Thyroid gland (tissue), 4 donors: ENCODE results near the gene MEGF10. TPM values are rescaled to one million over a fixed set of nuclear protein-coding genes. Genes with fewer than 3 reads are reported as not detected.

Experiments used
- DNase-seq, 2 donors: peaks; one replicate each; pipeline ENCODE4 v3.0.0-alpha.2; 2019
- H3K27ac ChIP-seq, 3 donors: fragments of 200-600 bp; sonication (generic); 1 replicate in 2 of 3; 2 replicates in 1 of 3; pipeline ENCODE4 v1.5.1; 2016 to 2019; ENCODE audit warnings: mild to moderate bottlenecking in 1 of 3, moderate library complexity in 1 of 3
- H3K27me3 ChIP-seq: fragments of 200-600 bp; sonication (generic); one replicate; pipeline ENCODE4 v1.5.1; 2019
- H3K36me3 ChIP-seq, 2 donors: fragments of 200-600 bp; sonication (generic); one replicate each; pipeline ENCODE4 v1.5.1; 2016 to 2019
- H3K4me1 ChIP-seq, 2 donors: fragments of 200-600 bp; sonication (generic); one replicate each; pipeline ENCODE4 v1.5.1; 2017 to 2019
- H3K4me3 ChIP-seq, 3 donors: fragments of 200-600 bp; sonication (generic); replicated peaks in 1 of 3; 1 replicate in 2 of 3; 2 replicates in 1 of 3; pipeline ENCODE4 v1.5.1; 2016; ENCODE audit warnings: mild to moderate bottlenecking in 1 of 3
- H3K9me3 ChIP-seq: fragments of 200-600 bp; sonication (generic); one replicate; pipeline ENCODE4 v1.5.1; 2017
- CTCF ChIP-seq, 6 experiments: fragments of 200-600 bp in 3 of 6; fragments of 450-650 bp in 3 of 6; sonication (generic) in 3 of 6; IDR thresholded peaks; one replicate each; pipeline ENCODE4 v1.5.1; 2016 to 2019; ENCODE audit warnings: antibody characterized with exemption in 6 of 6, mild to moderate bottlenecking in 2 of 6, inconsistent platforms in 1 of 6, moderate library complexity in 1 of 6
- POLR2A ChIP-seq, 2 donors: fragments of 450-650 bp; IDR thresholded peaks; one replicate each; pipeline ENCODE4 v1.6.1; 2017; ENCODE audit warnings: antibody characterized with exemption in 2 of 2, mild to moderate bottlenecking in 2 of 2, moderate library complexity in 1 of 2
- WGBS, 2 donors: methylation state at CpG; one replicate each; pipeline ENCODE4 v1.1.5; 2017; 5-methylcytosine and 5-hydroxymethylcytosine counted together
- intact Hi-C: fragments of 100-400 bp; cut with DNase I; formaldehyde crosslinking; loops from one replicate; pipeline ENCODE4 v1.15.1; 2023
- total RNA-seq, 4 donors: library from RNA; depleted of rRNA; stranded (reverse); fragments of >200 nt; gene quantifications; one replicate each; pipeline ENCODE4 v1.2.3, GENCODE V29; 2016

Gene MEGF10
- total RNA-seq, 4 donors from 2014 or later, result under 0.01 to 2.3 (median 0.42) TPM; not detected in 1

- 66 to 69% methylated on average over 1 of the region's 1 CpG for WGBS, 2 donors
- no peaks in the 10 kb centered on the region for H3K4me1 ChIP-seq
- no peaks in the 10 kb centered on the region for H3K36me3 ChIP-seq
- intact Hi-C loops, result no loop called here
- H3K27ac ChIP-seq, result no peak overlapping the region
- no peaks in the 10 kb centered on the region for H3K27me3 ChIP-seq
- no peak for DNase-seq
- TF ChIP-seq CTCF (IDR thresholded peaks at IDR 0.05) (no peak), POLR2A (IDR thresholded peaks at IDR 0.05) (no peak)
- no peaks in the 10 kb centered on the region for H3K9me3 ChIP-seq
- H3K4me3 ChIP-seq, result no peak overlapping the region
These were observed 127.8 kb downstream of the MEGF10 start for GRCh38 chr5:127418367-127418766.

- intact Hi-C loops, result no loop called here
- Histone ChIP-seq H3K27ac (no peak overlapping the region), H3K9me3 (no peaks in the 10 kb centered on the region), H3K4me1 (no peaks in the 10 kb centered on the region), H3K4me3 (no peak overlapping the region), H3K27me3 (no peaks in the 10 kb centered on the region), H3K36me3 (no peaks in the 10 kb centered on the region)
- DNase-seq, result no peak
- 65 to 66% methylated on average over 7 of the region's 7 CpGs for WGBS, 2 donors
- TF ChIP-seq POLR2A (IDR thresholded peaks at IDR 0.05) (no peak), CTCF (IDR thresholded peaks at IDR 0.05) (no peak)
These were observed 128.5 kb downstream of the MEGF10 start for GRCh38 chr5:127418974-127419682.

- WGBS, 2 donors, result 95 to 96% methylated on average over 18 of the region's 18 CpGs
- H3K4me1 ChIP-seq, result no peaks in the 10 kb centered on the region
- H3K4me3 ChIP-seq, result no peak overlapping the region
- no peak for DNase-seq
- TF ChIP-seq CTCF (IDR thresholded peaks at IDR 0.05), result no peak
- TF ChIP-seq POLR2A (IDR thresholded peaks at IDR 0.05), result no peak
- no peaks in the 10 kb centered on the region for H3K36me3 ChIP-seq
- intact Hi-C loops, result no loop called here
- H3K9me3 ChIP-seq, result no peaks in the 10 kb centered on the region
- H3K27me3 ChIP-seq, result no peaks in the 10 kb centered on the region
- H3K27ac ChIP-seq, result no peak overlapping the region
These were observed 129.2 kb downstream of the MEGF10 start for GRCh38 chr5:127419683-127420257.

GRCh38 chr5:127420758-127421157 is 130.2 kb downstream of the MEGF10 start:
- Histone ChIP-seq H3K4me3 (no peak overlapping the region), H3K36me3 (no peaks in the 10 kb centered on the region)

More at GRCh38 chr5:127420758-127421157, 130.2 kb downstream of the MEGF10 start:
- H3K27me3 ChIP-seq, result no peaks in the 10 kb centered on the region
- no peaks in the 10 kb centered on the region for H3K9me3 ChIP-seq
- DNase-seq, result no peak
- H3K27ac ChIP-seq, result no peak overlapping the region
- H3K4me1 ChIP-seq, result no peaks in the 10 kb centered on the region
- intact Hi-C loops, result no loop called here
- no peak for TF ChIP-seq CTCF (IDR thresholded peaks at IDR 0.05)
- no peak for TF ChIP-seq POLR2A (IDR thresholded peaks at IDR 0.05)
- WGBS, 2 donors, result 63 to 79% methylated on average over 3 of the region's 3 CpGs
